ENCODE results near the gene TSC22D4.
"Not testable (repeated sequence)": the region's sequence is repeated elsewhere in the genome, so short reads cannot be mapped to it uniquely, and the experiment has no call there.

The TSC22D4 gene

DNA sequence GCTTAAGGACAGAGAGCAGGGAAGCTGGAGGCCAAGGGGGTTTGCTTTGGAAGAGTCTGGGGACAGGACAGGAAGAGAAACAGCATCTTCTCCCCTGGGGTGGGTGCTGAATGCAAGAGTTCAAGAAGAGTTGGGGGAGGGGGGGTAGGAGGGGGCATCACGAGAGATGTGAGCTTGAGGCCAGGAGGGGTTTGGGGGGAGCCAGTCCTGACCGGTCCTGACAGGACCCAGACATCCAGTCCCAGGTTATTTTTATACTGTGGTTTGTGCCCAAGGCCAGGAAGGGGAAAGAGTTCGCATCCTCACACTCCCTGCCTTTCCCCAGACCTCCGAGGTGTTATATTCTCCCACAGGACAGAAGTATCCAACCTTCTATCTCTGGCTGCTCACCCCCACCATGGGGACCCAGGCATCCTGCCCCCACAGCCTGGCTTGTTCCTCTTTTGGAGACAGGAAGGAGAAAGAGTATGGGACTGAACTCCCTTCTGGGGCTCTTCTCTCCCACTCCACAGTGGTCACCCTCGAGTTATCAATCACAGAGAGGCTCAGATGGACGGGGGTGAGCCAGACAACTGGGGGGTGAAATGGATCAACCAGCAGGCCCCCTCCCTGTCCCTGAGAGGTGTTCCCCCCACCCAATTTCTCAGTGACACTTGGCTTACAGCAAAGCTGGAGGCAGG is 2.8 kb downstream of the TSC22D4 start:
- no peak for DNase-seq

DNA sequence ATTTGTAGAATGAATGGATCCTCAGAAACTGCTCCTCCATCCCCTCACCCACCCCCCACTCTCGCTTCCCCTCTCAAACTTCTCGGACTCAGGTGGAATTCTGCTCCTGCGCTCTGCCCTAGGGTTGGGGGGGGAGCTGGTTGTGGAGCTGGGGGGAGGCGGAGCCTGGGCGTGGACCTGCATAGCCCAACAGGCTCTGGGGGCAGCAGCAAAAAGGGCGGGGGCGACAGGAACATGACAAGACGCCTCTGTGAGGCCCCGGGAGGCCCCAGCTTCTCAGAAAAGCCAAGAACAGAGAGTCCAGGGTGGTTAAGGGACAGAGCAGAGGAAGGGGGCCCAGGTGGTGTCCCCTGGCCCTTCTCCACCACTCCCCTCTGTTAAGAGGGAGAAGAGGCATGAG is 3.5 kb downstream of the TSC22D4 start:
- DNase-seq, result peak in 1 of 56 donors; percentile 25

DNA sequence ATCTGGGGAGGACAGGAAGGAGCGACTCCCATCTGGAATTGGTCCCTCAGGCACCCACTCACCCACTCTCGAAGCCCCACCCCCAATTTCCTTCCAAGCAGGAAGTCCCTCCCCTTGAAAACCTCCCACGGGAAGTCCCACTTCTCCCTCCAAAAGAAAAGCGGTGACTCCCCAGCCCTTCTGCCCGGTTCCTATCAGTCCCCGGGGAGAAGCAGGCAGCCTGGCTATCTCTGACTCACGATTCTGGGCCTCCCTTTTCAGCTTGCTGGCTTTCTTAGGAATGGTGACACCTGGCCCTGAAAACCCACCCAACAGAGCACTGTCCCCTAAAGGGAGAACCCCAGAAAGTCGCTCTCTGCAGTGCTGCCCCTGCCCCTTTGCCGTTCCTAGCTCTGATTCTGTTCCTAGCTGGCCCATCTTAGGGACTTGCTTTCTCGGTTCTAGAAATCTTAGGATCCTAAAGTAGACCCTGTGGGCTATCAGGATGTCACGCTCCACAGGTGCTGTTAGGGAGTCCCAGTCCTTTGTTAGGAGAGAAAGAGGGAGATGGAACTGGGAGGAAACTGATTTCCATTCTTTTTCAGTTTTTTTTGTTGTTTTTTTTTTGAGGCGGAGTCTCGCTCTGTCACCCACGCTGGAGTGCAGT is 6.0 kb downstream of the TSC22D4 start:
- DNase-seq, result no peak

DNA sequence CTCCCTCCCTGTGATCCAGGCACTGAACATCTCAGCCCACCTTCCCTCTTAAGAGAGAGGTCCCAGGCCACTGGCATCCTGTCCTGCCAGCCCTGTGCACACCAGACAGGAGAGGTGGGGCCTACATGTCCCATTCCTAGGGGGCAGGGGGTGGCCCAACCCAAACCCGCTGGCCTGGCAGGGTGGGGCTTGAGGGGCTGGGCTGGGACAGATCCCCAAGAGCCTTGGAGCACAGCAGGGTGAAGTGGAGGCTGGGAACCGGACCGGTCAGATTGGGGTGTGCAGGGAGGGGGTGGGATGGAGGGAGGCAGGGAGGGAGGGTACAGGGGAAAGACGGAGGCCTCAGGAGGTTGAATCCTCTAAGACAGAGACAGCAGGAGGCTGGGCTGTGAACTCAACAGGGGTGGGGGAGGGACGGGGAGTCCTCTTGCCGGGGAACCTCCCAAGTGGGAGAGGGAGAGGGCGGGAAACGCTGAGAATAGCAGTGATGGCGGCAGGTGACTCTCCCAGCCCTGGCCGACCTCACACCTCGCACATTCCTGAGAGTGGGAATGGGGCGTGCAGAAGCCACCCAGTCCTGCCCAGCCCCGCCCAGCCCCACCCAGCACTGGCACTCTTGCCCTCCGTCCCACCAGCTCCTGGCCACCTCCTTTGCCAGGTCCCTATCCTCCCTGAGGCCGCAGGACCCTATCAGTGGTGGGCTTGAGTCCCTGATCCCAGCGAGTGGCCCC is 6.7 kb downstream of the TSC22D4 start:
- peak in 1 of 56 donors; percentile 27 for DNase-seq

DNA sequence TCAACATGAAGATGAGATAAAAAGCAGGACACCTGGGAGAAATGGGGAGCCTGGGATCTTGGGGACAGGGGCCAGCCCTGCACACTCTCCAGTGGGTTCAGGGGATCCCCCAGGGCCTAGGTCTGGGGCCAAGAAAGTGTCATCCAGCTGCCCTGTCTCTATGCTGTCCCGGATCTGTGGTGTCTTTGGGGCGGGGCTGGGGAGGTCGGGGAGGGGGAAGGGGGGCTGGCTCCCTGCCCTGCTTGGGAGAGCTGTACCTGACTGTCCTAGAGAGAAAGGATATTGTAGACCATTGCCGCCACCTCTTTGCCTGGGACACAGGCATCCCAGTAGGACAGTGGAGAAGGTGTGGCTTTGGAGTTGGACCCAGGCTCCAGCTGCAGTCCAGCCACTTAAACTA is 8.0 kb downstream of the TSC22D4 start:
- no peak for DNase-seq

DNA sequence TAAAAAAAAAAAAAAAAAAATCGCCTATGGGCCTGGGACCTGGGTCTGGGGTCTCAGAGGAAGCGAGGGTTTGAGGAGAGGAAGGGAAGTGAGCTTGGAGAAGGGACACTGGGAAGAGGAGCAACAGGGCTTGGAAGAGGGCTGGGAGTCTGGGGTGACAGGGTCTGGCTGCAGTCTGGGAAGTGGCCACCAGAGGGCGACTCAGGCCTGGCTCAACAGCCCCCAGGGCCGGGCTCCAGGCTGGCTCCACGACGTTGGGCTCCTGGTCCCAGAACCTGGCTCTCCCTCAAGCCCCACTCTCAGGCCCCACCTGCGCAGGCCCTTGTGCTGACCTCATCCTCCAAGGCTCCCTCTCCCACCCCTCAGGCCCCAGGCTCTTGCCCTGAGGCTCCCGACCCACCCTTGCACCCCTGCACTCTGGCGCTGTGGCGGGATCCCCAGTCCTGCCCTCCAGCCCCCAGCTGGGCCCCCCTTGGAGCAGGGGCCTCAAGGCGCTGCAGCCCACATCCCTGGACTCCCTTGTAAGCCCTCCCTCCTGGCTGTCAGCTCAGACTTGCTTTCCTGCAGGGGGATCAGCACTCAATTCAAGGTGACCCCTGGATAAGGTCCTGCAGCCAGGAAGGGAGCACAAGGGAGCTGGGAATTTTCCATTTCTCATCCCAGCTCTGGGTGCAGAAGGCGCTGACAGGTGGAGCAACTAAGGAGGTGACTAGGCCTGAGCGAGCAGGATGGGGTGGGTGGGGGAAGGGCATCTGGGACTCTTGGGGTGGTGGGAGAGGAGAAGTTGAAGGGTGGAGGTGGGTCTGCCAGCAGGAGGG is 9.6 kb downstream of the TSC22D4 start:
- peak in 53 of 56 donors; percentile 39 to 93 (median 77) for DNase-seq

DNA sequence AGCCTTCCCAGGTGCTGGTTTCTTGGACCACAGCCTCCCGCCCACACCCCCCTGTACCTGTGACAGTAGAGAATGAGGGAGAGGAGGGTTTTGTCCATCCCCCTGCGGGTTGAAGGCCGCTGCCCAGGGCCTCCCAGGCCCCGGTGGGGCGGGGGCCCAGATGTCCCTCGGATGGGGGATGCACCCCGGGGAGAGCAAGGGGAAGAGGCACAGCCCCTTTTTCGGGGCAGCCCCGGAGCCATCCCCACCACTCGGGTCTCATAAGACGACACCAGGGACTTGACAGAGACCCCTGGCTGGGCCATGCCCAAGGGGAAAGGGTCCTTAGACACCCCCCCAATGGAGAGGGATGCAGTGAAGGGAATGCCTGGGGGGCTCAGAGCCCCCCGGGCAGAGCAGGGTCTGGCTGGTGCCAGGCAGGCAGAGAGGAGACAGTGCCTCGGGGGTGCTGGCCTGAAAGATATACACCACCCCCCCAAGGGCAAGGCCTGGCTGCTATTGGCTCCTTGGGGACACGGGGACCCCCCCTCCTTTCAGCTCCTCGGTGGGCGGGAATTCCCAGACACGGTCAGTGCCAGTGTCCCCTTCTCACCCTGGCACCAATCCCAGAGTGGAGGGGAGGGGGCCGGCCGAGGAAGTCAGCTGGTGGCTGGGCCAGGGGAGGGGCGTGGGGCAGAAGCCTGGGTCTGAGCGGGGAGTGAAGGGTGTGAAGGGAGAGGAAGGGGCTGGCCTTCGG is 11.2 kb downstream of the TSC22D4 start:
- DNase-seq, result peak; percentile 43 to 99 (median 93)

DNA sequence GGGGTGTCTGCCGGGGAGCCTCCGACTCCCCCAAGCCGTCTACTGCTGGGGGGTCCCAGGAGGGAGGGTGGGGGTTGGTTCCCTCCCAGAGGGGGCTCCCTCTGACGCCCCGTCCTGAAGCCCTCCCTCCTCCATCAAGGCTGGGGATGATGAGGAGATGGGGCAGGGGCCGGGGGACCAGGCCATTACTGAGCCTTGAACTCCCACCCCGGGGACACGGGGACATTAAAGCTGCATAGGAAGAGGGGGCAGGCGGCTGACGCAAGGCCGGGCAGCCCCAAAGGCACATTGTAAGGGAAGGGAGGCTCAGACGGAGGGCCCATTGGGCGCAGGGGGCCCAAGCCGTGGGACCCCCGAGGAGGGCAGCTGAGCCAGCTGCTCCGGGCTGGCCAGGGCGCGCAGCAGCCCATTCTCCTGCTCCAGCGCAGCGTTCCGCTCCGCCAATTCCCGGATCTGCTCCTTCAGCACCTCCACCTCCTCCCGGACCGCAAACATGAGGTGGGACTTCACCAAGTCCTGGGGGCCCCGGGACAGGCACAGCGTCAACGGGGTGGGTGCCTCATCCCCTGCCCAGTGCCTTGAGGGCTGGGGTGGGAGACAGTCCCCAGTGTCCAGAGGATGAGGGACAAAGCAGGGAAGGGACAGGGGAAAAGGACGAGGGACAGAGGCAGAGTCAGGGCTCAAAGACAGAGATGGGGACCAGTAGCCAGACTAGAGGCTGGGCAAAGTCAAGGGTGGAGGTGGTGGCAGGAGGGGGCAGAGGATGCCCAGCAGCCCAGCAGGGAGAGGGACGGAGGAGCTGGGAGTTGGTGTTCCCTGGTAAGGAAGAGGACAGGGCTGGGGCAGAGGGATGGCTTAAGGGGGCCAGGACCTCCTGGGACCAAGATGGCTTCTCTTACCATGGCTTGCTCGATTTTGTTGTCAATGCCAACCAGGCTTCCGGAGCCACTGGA is 12.1 kb downstream of the TSC22D4 start:
- DNase-seq, result peak in 13 of 56 donors; percentile 13 to 66 (median 45)

DNA sequence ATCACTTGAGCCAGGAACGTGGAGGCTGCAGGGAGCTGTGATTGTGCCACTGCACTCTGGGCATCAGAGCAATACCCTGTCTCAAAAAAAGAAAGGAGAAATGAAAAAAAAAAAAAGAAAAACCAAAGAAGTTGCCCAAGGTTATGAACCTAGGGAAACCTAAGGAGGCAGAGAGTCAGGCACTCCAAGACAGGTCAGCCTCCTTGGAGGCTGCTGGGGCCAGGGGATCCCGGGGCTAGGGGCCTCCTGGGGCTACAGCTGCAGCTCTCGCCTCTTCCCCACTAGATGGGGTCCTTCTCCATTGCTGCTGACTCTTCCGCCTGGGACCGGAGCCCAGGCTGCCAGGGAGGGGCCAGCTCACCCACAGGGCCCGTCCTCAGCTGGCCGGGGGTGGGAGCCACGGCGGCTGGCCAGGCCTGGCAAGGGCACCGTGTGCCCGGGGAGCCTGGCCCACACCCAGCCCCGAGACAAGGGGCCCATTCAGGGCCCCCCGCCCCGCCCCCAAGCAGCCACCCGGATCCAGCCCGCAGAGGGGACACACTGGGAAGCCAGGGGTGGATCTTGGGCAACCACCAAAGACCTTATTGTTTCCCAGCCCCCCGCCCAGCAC is 13.2 kb downstream of the TSC22D4 start:
- DNase-seq, result peak; percentile 50 to 98 (median 93)

DNA sequence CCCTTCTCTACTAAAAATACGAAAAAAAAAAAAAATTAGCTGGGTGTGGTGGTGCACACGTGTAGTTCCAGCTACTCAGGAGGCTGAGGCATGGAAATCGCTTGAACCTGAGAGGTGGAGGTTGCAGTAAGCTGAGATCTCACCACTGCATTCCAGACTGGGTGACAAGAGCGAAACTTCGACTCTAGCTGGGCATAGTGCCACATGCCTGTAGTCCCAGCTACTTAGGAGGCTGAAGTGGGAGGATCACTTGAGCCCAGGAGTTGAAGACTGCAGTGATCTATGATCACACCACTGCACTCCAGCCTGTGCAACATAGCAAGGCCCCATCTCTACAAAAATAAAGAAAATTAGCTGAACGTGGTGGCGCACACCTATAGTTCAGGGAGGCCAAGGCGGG is 13.7 kb downstream of the TSC22D4 start:
- no peak for DNase-seq

DNA sequence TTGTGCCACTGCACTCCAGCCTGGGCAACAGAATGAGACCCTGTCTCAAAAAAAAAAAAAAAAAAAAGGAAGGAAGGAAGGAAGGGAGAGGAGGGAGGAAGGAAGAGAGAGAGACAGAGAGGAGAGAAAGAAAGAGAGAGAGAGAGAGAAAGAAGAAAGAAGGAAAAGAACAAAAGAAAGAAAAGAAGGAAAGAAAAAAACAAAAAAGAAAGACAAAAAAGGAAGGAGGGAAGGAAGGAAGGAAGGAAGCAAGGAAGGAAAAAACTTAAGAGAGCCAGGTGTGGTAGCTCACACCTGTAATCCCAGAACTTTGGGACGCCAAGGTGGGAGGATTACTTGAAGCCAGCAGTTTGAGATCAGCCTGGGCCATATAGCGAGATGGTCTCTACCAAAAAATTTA is 14.2 kb downstream of the TSC22D4 start:
- DNase-seq, result no peak

DNA sequence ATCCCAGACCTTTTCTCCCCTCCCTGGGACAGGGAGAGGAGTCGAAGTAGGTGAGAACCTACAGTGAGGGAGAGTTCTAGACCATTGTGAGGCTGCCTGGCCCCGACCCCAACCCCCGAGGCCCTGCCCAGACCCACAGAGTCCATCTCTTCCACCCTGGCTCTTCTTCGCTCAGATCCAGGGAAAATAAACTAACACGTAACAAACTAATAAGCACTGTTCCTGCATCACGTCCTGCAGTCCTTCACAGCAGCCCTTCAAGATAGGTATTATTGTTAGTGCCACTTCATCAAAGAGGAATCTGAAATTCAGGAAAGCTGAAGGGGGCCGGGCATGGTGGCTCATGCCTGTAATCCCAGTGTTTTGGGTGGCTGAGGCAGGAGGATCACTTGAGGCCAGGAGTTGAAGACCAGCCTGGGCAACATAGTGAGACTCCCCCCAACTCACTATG is 14.8 kb downstream of the TSC22D4 start, which contains the start of gene SPACDR:
Gene SPACDR, minus strand, starts transcription at position 51 of the 451 bp plus-strand sequence. CDS start 235 bp downstream, outside the sequence.
- no peak for DNase-seq

DNA sequence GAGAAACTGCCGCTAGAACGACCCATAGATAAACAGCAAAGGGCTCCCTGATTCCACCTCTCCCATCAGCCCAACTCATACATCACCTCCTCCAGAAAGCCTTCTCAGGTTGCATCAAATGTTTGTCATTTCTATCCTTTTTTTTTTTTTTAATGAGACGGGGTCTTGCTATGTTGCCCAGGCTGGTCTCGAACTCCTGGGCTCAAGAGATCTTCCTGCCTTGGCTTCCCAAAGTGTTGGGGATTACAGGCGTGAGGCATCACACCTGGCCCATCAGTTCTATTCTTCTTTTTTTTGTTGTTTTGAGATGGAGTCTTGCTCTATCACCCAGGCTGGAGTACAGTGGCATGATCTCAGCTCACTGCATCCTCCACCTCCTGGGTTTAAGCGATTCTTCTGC is 22.0 kb downstream of the TSC22D4 start:
- DNase-seq, result no peak

DNA sequence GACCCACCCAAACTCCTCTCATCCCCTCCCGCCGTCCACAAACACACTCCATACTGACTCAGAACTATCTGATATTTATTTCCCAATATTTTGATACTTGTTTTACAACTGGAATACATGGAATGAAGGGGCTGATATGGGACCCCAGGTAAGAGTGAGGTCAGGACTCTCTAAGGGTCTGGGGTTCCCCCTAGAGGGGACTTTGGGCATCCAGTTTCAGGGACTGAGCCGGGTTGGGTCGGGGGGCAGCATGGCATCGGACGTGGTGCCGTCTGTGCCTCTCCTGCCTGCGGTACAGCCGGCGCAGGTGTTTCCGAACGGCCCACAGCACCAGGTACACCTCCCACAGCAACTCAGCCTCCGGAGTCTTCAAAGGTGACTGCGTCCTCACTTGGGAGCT is 22.5 kb downstream of the TSC22D4 start:
- DNase-seq, result no peak

DNA sequence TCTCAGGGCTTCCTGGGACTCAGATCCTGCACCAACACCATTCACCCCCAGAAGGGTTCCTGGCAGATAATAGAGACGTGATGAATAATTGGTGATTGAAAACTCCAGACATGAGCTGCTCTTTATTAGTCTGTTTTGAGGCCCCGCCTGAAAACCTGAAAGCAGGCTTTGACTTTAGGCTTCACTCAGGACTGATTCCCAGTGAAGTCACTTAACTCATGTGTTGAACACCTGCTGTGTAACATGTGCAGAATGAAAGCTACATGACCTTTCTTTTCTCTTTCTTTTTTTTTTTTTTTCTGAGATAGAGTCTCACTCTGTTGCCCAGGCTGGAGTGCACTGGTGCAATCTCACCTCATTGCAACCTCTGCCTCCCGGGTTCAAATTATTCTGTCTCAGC is 23.8 kb downstream of the TSC22D4 start:
- DNase-seq, result no peak

DNA sequence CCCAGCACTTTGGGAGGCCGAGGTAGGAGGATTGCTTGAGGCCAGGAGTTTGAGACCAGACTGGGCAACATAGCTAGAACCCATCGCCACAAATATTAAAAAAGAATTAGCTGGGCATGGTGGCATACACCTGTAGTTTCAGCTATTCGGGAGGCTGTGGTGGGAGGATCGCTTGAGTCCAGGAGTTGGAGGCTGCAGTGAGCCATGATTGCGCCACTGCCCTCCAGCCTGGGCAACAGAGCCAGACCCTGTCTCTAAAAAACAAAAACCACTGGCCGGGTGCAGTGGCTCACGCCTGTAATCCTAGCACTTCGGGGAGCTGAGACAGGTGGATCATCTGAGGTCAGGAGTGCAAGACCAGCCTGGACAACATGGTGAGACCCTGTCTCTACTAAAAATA is 25.2 kb downstream of the TSC22D4 start:
- DNase-seq, result not testable (repeated sequence)

DNA sequence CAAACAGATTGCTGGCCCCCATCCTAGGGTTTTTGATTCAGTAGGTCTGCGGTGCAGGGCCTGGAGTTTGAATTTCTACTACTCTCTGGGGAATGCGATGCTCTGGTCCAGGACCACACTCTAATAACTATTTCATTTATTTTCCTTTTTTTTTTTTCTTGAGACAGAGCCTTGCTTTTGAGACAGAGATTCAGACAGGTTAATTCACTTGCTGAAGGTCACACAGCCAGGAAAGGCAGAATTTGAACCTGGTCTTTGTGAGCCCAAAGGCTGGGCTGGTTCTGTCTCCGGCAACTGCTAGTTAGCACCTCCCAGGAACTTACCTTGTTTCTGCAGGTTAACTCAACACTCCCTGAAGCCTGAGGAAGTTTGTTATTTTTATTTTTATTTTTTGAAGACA is 26.5 kb downstream of the TSC22D4 start:
- no peak for DNase-seq

DNA sequence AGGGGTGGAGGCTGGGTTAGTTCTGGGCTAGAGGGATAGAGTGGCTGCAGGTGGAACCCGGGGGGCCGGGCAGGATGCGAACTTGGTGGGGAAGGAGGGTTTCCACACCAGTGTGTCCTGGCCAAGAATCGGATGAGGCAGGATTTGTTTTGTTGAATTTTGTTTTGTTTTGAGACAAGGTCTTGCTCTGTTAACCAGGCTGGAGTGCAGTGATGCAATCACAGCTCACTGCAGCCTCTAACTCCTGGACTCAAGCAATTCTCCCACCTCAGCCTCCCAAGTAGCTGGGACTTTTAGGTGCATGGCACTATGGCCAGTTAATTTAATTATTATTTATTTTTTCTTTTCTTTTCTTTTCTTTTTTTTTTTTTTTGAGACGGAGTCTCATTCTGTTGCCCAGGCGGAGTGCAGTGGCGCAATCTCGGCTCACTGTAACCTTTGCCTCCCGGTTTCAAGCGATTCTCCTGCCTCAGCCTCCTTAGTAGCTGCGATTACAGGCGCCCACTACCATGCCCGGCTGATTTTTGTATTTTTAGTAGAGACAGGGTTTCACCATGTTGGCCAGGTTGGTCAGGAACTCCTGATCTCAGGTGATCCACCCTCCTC is 29.7 kb downstream of the TSC22D4 start:
- DNase-seq, result no peak

DNA sequence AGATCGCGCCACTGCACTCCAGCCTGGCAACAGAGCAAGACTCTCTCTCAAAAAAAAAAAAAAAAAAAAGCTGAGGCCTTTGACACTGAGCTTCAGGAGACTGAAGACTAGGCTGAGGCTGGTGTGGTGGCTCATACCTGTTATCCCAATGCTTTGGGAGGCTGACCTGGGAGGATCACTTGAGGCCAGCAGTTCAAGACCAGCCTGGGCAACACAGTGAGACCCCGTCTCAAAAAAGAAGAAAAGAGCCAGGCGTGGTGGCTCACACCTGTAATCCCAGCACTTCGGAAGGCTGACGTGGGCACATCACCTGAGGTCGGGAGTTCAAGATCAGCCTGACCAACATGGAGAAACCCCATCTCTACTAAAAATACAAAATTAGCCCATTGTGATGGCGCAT is 31.7 kb downstream of the TSC22D4 start:
- not testable (repeated sequence) for DNase-seq
